Esophagus (tissue), 2 donors: ENCODE results near the gene C5orf15. TPM values are rescaled to one million over a fixed set of nuclear protein-coding genes. Genes with fewer than 3 reads are reported as not detected.

Experiments
- H3K27ac ChIP-seq, 2 donors: one replicate each; pipeline ENCODE4 v1.5.1; 2013; ENCODE audit warnings: low read depth in 2 of 2, mild to moderate bottlenecking in 2 of 2, inconsistent platforms in 1 of 2, low read length in 1 of 2, moderate library complexity in 1 of 2
- H3K27me3 ChIP-seq, 2 donors: one replicate each; pipeline ENCODE4 v1.6.1; 2013; ENCODE audit warnings: low read length in 2 of 2, control low read depth in 1 of 2, mild to moderate bottlenecking in 1 of 2; ENCODE audit not compliant: insufficient read depth in 2 of 2, control insufficient read depth in 1 of 2
- H3K36me3 ChIP-seq, 2 donors: one replicate each; pipeline ENCODE4 v1.6.1; 2013; ENCODE audit warnings: low read length in 1 of 2; ENCODE audit not compliant: control insufficient read depth in 2 of 2, insufficient read depth in 2 of 2
- H3K4me1 ChIP-seq, 2 donors: one replicate each; pipeline ENCODE4 v1.6.1; 2013; ENCODE audit warnings: low read length in 1 of 2; ENCODE audit not compliant: control insufficient read depth in 2 of 2, insufficient read depth in 2 of 2
- H3K4me3 ChIP-seq, 2 donors: one replicate each; pipeline ENCODE4 v1.5.1; 2013; ENCODE audit warnings: low read length in 2 of 2, mild to moderate bottlenecking in 2 of 2, low read depth in 1 of 2, moderate library complexity in 1 of 2
- H3K9me3 ChIP-seq, 2 donors: one replicate each; pipeline ENCODE4 v1.6.1; 2013; ENCODE audit warnings: mild to moderate bottlenecking in 2 of 2, low read depth in 1 of 2, low read length in 1 of 2, moderate library complexity in 1 of 2; ENCODE audit not compliant: control insufficient read depth in 2 of 2, insufficient read depth in 1 of 2
- WGBS, 2 donors: extraction: QIAGEN DNeasy Blood & Tissue Kit; methylation state at CpG; one replicate each; pipeline ENCODE4 v1.1.7; 2013; 5-methylcytosine and 5-hydroxymethylcytosine counted together
- polyA plus RNA-seq, 2 donors: library from polyadenylated mRNA; stranded (reverse); fragments of 200-250 nt; gene quantifications; one replicate each; pipeline ENCODE4 v1.2.3, GENCODE V29; 2013
- donor health status: healthy with polysubstance abuse.
- donor health status: Bipolar disorder and iron deficiency.

C5orf15 gene
- polyA plus RNA-seq, 2 donors = 8.3 to 14.9 TPM

DNA sequence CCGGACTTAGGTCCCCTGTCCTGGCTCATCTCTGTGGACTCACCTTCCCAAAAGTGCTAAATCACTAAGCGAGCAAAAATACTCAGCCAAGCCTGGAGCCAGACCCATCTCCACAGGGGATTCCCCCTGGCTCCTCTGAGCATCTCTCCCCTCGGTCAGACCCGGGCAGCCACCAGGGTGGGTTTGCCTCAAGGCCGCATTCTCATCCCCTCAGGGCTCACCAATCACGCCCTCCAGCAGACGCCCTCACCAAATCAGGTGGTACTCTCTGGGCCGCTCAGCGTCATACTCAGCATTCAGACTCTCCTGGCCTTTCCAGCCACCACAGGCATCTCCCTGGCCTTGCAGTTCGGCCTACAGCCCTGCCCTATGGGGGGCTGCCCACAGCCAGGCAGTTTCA lies 49.7 kb downstream of the C5orf15 start:
- Histone ChIP-seq H3K9me3 (no peaks in the 10 kb centered on the region), H3K4me1 (peaks cover 0 to 3% of the 10 kb centered on the region in 2 donors), H3K36me3 (no peaks in the 10 kb centered on the region), H3K27ac (no peak overlapping the region), H3K27me3 (no peaks in the 10 kb centered on the region), H3K4me3 (no peak overlapping the region)
- WGBS, 2 donors = 91 to 95% methylated on average over 10 of the region's 10 CpGs

GRCh38 chr5:133918316-133918715 lies 50.1 kb downstream of the C5orf15 start:
- H3K4me1 ChIP-seq = peaks cover 0 to 3% of the 10 kb centered on the region in 2 donors
- no peaks in the 10 kb centered on the region for H3K27me3 ChIP-seq
- H3K36me3 ChIP-seq = no peaks in the 10 kb centered on the region
- no peaks in the 10 kb centered on the region for H3K9me3 ChIP-seq
- 86 to 91% methylated on average over 10 of the region's 10 CpGs for WGBS, 2 donors
- no peak overlapping the region for H3K4me3 ChIP-seq
- H3K27ac ChIP-seq = no peak overlapping the region

- no peak overlapping the region for H3K27ac ChIP-seq
- WGBS, 2 donors = 80 to 90% methylated on average over 7 of the region's 7 CpGs
- H3K36me3 ChIP-seq = no peaks in the 10 kb centered on the region
- no peaks in the 10 kb centered on the region for H3K27me3 ChIP-seq
- H3K9me3 ChIP-seq = no peaks in the 10 kb centered on the region
- peaks cover 0 to 3% of the 10 kb centered on the region in 2 donors for H3K4me1 ChIP-seq
- no peak overlapping the region for H3K4me3 ChIP-seq
Measured at GRCh38 chr5:133917785-133918184, 50.6 kb downstream of the C5orf15 start.

DNA sequence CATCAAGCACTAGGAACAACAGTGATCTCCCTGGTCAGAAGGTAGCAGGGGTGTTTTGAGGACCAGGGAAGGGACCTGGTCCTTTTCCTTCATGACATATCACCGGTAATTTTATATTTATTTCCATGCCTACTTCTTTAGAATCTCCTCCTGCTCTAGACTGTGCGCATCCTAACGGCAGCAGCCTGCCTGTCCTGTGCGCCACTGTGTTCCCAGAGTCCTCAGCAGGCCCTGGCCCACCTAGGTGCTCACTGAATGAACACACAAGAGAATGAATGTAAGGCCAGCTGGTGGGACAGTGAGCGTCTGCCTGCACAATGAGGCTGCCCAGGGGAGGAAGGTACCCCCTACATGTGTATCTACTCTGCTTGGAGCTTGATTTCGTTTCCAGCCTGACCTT lies 51.5 kb downstream of the C5orf15 start:
- 84 to 87% methylated on average over 6 of the region's 6 CpGs for WGBS, 2 donors
- H3K9me3 ChIP-seq = no peaks in the 10 kb centered on the region
- no peak overlapping the region for H3K27ac ChIP-seq
- H3K4me1 ChIP-seq = peaks cover 0 to 3% of the 10 kb centered on the region in 2 donors
- no peak overlapping the region for H3K4me3 ChIP-seq
- no peaks in the 10 kb centered on the region for H3K27me3 ChIP-seq
- no peaks in the 10 kb centered on the region for H3K36me3 ChIP-seq

- no peaks in the 10 kb centered on the region for H3K9me3 ChIP-seq
Measured at GRCh38 chr5:133916479-133916878, 51.9 kb downstream of the C5orf15 start.

DNA sequence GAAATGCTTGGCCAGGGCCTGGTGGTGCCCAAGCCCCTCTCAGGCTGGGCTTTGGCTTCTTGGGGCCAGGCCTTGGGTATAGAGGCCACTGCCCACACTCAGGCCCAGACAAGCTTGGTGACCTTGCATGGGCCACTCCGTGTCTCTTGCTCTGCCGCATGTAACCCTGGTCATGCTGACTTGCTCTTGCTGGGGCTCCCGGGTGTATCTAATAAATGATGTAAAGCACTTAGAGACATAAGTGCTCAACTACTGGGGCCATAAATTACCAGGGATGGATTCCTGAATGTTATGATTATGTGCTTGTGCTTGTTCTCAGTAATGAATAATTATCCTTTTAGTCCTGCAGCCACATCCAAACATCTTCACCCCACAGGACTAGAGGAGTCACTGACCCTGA lies 54.0 kb downstream of the C5orf15 start:
- H3K4me1 ChIP-seq = peaks cover 0 to 3% of the 10 kb centered on the region in 2 donors
- 90 to 92% methylated on average over 3 of the region's 3 CpGs for WGBS, 2 donors
- no peaks in the 10 kb centered on the region for H3K27me3 ChIP-seq
- H3K27ac ChIP-seq = no peak overlapping the region
- H3K36me3 ChIP-seq = no peaks in the 10 kb centered on the region
- no peaks in the 10 kb centered on the region for H3K9me3 ChIP-seq
- H3K4me3 ChIP-seq = no peak overlapping the region

More at GRCh38 chr5:133916479-133916878, 51.9 kb downstream of the C5orf15 start:
- no peaks in the 10 kb centered on the region for H3K36me3 ChIP-seq
- no peak overlapping the region for H3K27ac ChIP-seq
- no peak overlapping the region for H3K4me3 ChIP-seq
- peaks cover 0 to 3% of the 10 kb centered on the region in 2 donors for H3K4me1 ChIP-seq
- H3K27me3 ChIP-seq = no peaks in the 10 kb centered on the region
- WGBS, 2 donors = 71 to 86% methylated on average over 1 of the region's 1 CpG

DNA sequence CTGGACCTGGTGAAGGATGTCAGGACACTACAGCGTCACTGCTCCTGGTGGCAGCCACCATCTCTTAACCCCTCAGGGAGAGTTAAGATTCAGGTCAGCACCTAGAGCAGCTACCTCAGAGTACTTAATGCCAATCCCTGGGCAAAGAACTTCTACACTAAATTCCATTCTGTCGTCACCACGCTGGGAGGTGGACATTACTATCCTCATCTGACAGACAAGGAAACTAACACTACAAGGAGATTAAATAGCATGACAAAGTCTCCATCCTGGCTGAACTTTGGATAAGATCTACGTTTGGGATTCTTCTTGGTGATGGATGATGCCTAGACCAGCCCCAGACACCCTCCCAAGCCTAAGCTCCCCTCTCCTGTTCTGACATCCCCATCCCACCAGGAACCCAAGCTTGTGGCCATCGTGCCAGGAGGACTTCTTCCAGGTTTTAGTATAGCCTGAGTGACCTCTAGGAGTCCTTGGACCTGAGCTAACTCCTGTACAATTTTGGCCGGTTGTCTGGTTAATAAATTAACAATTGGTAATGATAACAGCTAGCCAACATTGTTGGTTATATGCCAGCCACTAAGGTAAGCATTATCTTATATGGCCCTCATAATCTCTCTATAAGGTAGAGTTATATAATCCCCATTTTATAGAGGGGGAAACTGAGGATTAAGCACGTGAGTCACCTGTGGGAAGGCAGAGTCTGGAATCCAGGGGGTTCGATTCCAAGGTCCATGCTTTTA lies 54.8 kb downstream of the C5orf15 start:
- 69 to 81% methylated on average over 8 of the region's 8 CpGs for WGBS, 2 donors
- no peaks in the 10 kb centered on the region for H3K36me3 ChIP-seq

DNA sequence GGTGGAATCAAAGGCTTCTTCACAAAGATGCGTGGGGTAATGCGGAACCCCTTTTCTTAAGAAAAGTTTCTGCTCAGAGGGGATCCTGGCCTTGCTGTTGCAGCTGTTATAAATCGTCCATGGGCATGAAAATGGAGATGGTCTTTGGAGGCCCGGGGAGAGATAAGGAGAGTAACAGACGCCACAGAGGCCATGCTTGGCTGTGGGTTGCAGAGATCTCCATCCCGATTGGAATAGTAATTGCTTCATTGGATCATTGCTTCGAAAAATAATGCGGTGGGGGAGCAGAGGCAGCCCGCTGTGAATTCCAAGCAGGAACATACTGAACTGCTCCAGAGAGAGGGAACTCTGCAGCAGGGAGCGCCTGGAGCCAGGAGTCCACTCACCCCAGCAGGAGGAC lies 55.5 kb downstream of the C5orf15 start:
- no peaks in the 10 kb centered on the region for H3K36me3 ChIP-seq
- WGBS, 2 donors = 82 to 87% methylated on average over 10 of the region's 10 CpGs
- H3K9me3 ChIP-seq = no peaks in the 10 kb centered on the region
- no peaks in the 10 kb centered on the region for H3K27me3 ChIP-seq
- no peak overlapping the region for H3K27ac ChIP-seq
- H3K4me1 ChIP-seq = peaks cover 0 to 3% of the 10 kb centered on the region in 2 donors
- no peak overlapping the region for H3K4me3 ChIP-seq

More for the DNA sequence above, 54.8 kb downstream of the C5orf15 start:
- Histone ChIP-seq H3K27me3 (no peaks in the 10 kb centered on the region), H3K4me3 (no peak overlapping the region), H3K4me1 (peaks cover 0 to 3% of the 10 kb centered on the region in 2 donors), H3K9me3 (no peaks in the 10 kb centered on the region), H3K27ac (no peak overlapping the region)

DNA sequence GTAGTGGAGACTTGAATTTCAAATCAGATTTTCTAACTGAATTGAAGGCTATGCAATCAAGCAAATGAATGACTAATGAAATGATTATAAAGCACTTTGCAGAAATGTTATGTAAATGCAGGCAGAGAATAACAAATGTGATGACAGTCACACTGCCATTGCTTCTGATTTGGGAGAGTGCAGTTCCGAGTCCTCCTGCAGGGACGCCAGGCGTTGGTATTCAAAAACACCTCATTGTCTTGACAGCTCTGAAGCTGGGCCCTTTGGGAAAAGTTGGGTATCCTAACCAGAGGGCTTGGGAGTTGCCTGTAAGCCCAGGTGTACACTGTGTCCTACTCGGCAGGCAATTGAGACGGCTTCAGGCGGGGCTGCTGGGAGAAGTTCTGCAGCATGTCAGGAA lies 57.9 kb downstream of the C5orf15 start:
- WGBS, 2 donors = 71 to 75% methylated on average over 6 of the region's 6 CpGs
- Histone ChIP-seq H3K4me1 (peaks cover 0 to 3% of the 10 kb centered on the region in 2 donors), H3K27me3 (no peaks in the 10 kb centered on the region), H3K27ac (no peak overlapping the region), H3K4me3 (no peak overlapping the region), H3K36me3 (no peaks in the 10 kb centered on the region), H3K9me3 (no peaks in the 10 kb centered on the region)

- Histone ChIP-seq H3K27me3 (no peaks in the 10 kb centered on the region), H3K9me3 (no peaks in the 10 kb centered on the region), H3K4me1 (peaks cover 0 to 2% of the 10 kb centered on the region in 2 donors), H3K4me3 (no peak overlapping the region), H3K36me3 (no peaks in the 10 kb centered on the region), H3K27ac (no peak overlapping the region)
- 84% methylated on average over 4 of the region's 4 CpGs for WGBS, 2 donors
Measured at GRCh38 chr5:133909603-133910002, 58.8 kb downstream of the C5orf15 start.
